Peyer's patch (tissue), 4 donors: ENCODE measurements around the gene GUCY2F. TPM values are rescaled to one million over a fixed set of nuclear protein-coding genes. Genes with fewer than 3 reads are reported as not detected.

Source experiments
- DNase-seq, 3 donors: peaks; one replicate each; pipeline ENCODE4 v3.0.0-alpha.2; 2017 to 2019
- H3K27ac ChIP-seq, 4 donors: fragments of 200-600 bp; sonication (generic); one replicate each; pipeline ENCODE4 v1.5.1; 2016 to 2019
- H3K27me3 ChIP-seq, 2 donors: fragments of 200-600 bp; sonication (generic); one replicate each; pipeline ENCODE4 v1.5.1; 2019
- H3K36me3 ChIP-seq, 3 donors: fragments of 200-600 bp; sonication (generic); one replicate each; pipeline ENCODE4 v1.5.1; 2016 to 2019
- H3K4me1 ChIP-seq, 4 donors: fragments of 200-600 bp; sonication (generic); one replicate each; pipeline ENCODE4 v1.5.1; 2016 to 2019
- H3K4me3 ChIP-seq, 4 donors: fragments of 200-600 bp; sonication (generic); 1 replicate in 3 of 4; 2 replicates in 1 of 4; pipeline ENCODE4 v1.5.1; 2016 to 2019; ENCODE audit warnings: mild to moderate bottlenecking in 1 of 4
- H3K9me3 ChIP-seq, 4 donors: fragments of 200-600 bp; sonication (generic); one replicate each; pipeline ENCODE4 v1.5.1; 2016 to 2019; ENCODE audit warnings: mild to moderate bottlenecking in 1 of 4
- POLR2A ChIP-seq, 2 donors: fragments of 450-650 bp; IDR thresholded peaks; one replicate each; pipeline ENCODE4 v1.5.1; 2017; ENCODE audit warnings: antibody characterized with exemption in 2 of 2, mild to moderate bottlenecking in 2 of 2, moderate library complexity in 2 of 2
- total RNA-seq, 4 donors: library from RNA; depleted of rRNA; stranded (reverse); fragments of >200 nt; gene quantifications; one replicate each; pipeline ENCODE4 v1.1.0, GENCODE V29; 2016
- TF ChIP-seq, protein P1 (sequence below), 6 experiments: fragments of 450-650 bp in 4 of 6; fragments of 200-600 bp in 2 of 6; sonication (generic) in 1 of 6; IDR thresholded peaks; one replicate each; pipeline ENCODE4 v1.5.1; 2017 to 2019; ENCODE audit warnings: antibody characterized with exemption in 6 of 6, mild to moderate bottlenecking in 3 of 6, moderate library complexity in 1 of 6

GUCY2F gene
- total RNA-seq: not detected

DNA sequence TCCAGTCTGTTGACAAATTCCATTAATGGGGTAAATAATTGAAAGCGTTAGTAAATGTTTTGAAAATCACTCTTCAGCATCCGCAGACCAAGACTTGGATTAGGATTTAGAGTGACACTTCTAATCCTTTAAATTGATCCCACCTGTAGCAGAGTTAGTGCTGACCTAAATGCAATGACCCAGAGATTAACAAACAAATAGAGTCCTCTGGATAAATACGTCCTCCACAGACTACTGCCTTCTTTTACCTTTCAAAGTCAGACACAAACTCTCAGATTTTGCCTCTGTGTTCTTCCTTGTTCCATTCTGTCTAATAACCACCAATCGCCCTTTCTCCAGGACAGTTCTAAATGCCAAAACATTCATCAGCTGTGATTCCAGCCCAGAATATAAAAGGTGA lies at the start of gene GUCY2F:
GUCY2F (minus strand) TSS at position 101 of the 400 bp plus-strand sequence. CDS start 6,150 bp downstream, outside the sequence.
- no peak for DNase-seq
- Histone ChIP-seq H3K36me3 (no peaks in the 10 kb centered on the region), H3K4me3 (no peak within 1 kb of the TSS), H3K9me3 (no peaks in the 10 kb centered on the region), H3K27me3 (no peaks in the 10 kb centered on the region), H3K27ac (no peak within 1 kb of the TSS), H3K4me1 (no peaks in the 10 kb centered on the region)
- TF ChIP-seq POLR2A (IDR thresholded peaks at IDR 0.05): no peak
- TF ChIP-seq, protein P1, sequence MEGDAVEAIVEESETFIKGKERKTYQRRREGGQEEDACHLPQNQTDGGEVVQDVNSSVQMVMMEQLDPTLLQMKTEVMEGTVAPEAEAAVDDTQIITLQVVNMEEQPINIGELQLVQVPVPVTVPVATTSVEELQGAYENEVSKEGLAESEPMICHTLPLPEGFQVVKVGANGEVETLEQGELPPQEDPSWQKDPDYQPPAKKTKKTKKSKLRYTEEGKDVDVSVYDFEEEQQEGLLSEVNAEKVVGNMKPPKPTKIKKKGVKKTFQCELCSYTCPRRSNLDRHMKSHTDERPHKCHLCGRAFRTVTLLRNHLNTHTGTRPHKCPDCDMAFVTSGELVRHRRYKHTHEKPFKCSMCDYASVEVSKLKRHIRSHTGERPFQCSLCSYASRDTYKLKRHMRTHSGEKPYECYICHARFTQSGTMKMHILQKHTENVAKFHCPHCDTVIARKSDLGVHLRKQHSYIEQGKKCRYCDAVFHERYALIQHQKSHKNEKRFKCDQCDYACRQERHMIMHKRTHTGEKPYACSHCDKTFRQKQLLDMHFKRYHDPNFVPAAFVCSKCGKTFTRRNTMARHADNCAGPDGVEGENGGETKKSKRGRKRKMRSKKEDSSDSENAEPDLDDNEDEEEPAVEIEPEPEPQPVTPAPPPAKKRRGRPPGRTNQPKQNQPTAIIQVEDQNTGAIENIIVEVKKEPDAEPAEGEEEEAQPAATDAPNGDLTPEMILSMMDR (IDR thresholded peaks at IDR 0.05): no peak

DNA sequence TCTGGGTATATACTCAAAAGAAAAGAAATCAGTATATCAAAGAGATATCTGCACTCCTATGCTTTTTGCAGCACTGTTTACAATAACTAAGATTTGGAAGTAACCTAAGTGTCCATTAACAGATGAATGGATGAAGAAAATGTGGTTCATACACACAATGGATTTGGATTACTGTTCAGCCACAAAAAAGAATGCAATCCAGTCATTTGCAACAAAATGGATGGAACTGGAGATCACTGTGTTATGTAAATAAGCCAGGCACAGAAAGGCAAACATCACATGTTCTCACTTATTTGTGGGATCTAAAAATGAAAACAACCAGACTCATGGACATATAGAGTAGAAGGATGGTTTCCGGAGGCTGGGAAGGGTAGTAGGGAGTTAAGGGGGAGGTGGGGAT lies 37.1 kb upstream of the GUCY2F start:
- Histone ChIP-seq H3K4me3 (no peak overlapping the region), H3K27me3 (no peaks in the 10 kb centered on the region), H3K4me1 (no peaks in the 10 kb centered on the region), H3K36me3 (no peaks in the 10 kb centered on the region), H3K27ac (no peak overlapping the region), H3K9me3 (no peaks in the 10 kb centered on the region)
- TF ChIP-seq, protein P1 (IDR thresholded peaks at IDR 0.05): no peak
- DNase-seq: no peak

DNA sequence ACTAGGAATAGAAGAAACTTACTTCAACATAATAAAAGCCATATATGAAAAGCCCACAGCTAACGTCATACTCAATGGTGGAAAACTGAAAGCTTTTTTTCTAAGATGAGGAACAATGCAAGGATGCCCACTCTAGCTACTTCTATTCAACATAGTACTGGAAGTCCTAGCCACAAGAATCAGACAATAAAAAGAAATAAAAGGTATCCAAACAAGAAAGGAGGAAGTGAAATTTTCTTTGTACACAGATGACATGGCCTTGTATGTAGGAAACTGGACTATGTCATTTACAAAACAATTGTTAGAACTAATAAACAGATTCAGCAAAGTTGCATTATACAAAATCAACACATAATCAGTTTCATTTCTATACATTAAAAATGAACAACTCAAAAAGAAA lies 29.2 kb upstream of the GUCY2F start:
- no peaks in the 10 kb centered on the region for H3K9me3 ChIP-seq
- no peak overlapping the region for H3K4me3 ChIP-seq
- DNase-seq: no peak
- no peaks in the 10 kb centered on the region for H3K36me3 ChIP-seq
- no peaks in the 10 kb centered on the region for H3K4me1 ChIP-seq
- no peak overlapping the region for H3K27ac ChIP-seq
- TF ChIP-seq POLR2A (IDR thresholded peaks at IDR 0.05): no peak
- TF ChIP-seq, protein P1 (IDR thresholded peaks at IDR 0.05): no peak
- H3K27me3 ChIP-seq: no peaks in the 10 kb centered on the region

DNA sequence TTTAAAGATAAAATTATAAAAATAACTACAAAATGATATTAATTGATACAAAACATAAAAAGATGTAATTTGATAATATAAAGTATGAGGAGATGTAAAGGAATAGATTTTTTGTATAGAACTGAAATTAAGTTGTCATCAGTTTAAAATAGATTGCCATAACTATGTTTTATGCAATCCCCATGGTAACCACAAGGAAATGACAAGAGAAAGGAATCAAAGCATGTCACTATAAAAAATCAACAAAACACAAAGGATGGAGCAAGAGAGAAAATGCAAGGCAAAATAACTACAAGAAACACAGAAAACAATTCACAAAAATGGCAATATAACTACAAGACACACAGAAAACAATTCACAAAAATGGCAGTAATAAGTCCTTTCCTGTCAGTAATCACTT lies 27.0 kb upstream of the GUCY2F start:
- DNase-seq: no peak
- H3K36me3 ChIP-seq: no peaks in the 10 kb centered on the region

DNA sequence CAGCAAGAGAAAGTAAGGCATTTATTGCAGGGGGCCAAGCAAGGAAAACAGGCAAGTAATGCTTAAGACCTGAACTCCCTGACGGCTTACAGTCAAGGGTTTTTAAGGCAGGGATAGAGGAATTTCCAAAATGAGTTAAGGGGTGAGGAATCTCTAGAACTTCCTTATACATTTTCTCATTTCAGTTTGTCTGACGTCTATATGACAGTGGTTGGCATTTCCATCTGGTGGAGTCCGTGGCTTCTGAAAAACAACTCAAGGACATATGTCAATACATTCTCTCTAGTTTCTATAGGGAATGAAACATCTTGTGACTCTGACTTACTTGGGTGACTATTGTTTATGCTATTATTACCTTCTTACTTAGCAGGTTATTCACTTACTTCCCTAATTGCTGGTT lies 19.3 kb upstream of the GUCY2F start:
- Histone ChIP-seq H3K36me3 (no peaks in the 10 kb centered on the region), H3K9me3 (no peaks in the 10 kb centered on the region), H3K27ac (no peak overlapping the region), H3K27me3 (no peaks in the 10 kb centered on the region), H3K4me3 (no peak overlapping the region), H3K4me1 (no peaks in the 10 kb centered on the region)
- TF ChIP-seq, protein P1 (IDR thresholded peaks at IDR 0.05): no peak
- TF ChIP-seq POLR2A (IDR thresholded peaks at IDR 0.05): no peak
- DNase-seq: no peak

More for the DNA sequence above, 27.0 kb upstream of the GUCY2F start:
- no peak overlapping the region for H3K4me3 ChIP-seq
- no peaks in the 10 kb centered on the region for H3K4me1 ChIP-seq
- no peak overlapping the region for H3K27ac ChIP-seq
- no peaks in the 10 kb centered on the region for H3K9me3 ChIP-seq
- no peaks in the 10 kb centered on the region for H3K27me3 ChIP-seq
- TF ChIP-seq, protein P1 (IDR thresholded peaks at IDR 0.05): no peak
- TF ChIP-seq POLR2A (IDR thresholded peaks at IDR 0.05): no peak

DNA sequence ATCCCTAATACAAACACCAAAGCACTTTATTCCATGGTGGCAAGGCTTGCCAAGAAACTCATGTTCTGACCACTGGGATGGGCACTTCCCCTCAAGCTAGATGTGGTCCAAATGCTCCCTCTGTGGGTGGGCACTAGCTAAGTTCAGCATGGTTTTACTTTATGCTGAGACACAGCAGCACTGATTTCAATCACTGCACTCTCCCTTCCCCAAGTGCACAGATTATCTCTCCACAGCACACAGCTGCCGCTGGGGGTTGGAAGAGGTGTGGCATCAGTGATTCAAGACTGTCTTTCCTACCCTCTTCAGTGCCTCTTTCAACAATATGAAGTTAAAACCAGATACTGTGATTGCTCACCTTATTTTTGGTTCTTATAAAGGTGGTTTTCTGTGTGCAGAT lies 16.5 kb upstream of the GUCY2F start:
- TF ChIP-seq, protein P1 (IDR thresholded peaks at IDR 0.05): no peak
- no peak for TF ChIP-seq POLR2A (IDR thresholded peaks at IDR 0.05)
- H3K4me3 ChIP-seq: no peak overlapping the region
- no peak for DNase-seq
- H3K36me3 ChIP-seq: no peaks in the 10 kb centered on the region
- H3K4me1 ChIP-seq: no peaks in the 10 kb centered on the region
- H3K27me3 ChIP-seq: no peaks in the 10 kb centered on the region
- no peak overlapping the region for H3K27ac ChIP-seq
- H3K9me3 ChIP-seq: no peaks in the 10 kb centered on the region
